BJ (cell line): ENCODE measurements around the gene MTUS2. TPM values are rescaled to one million over a fixed set of nuclear protein-coding genes. Genes with fewer than 3 reads are reported as not detected.

ENCODE experiments used
- CTCF ChIA-PET: fragments of 350-600 bp; formaldehyde crosslinking; extraction: SDS; loops from one replicate; lab custom pipeline; 2021; ENCODE audit warnings: antibody characterized with exemption, inconsistent platforms; lab: Yijun Ruan, JAX
- POLR2A ChIA-PET: fragments of 300-600 bp; sonication (Branson Sonifier 250); formaldehyde crosslinking; extraction: SDS; loops from one replicate; lab custom pipeline; 2021; ENCODE audit warnings: antibody characterized with exemption; lab: Charles Lee
- DNase-seq: peaks from one replicate; pipeline ENCODE4 v3.0.0-alpha.2; 2011; ENCODE audit warnings: low read depth
- H3K27me3 ChIP-seq: 2 replicates; pipeline ENCODE4 v1.6.0; 2011; ENCODE audit warnings: low read length; ENCODE audit not compliant: control insufficient read depth, insufficient read depth
- H3K36me3 ChIP-seq: 2 replicates; pipeline ENCODE4 v1.5.1; 2011; ENCODE audit warnings: low read length; ENCODE audit not compliant: control insufficient read depth, insufficient read depth
- H3K4me3 ChIP-seq: 2 replicates; pipeline ENCODE4 v1.5.1; 2011; ENCODE audit warnings: low read depth, mild to moderate bottlenecking, control low read depth, low read length
- CTCF ChIP-seq: IDR thresholded peaks from 2 replicates; pipeline ENCODE4 v1.5.1; 2011; ENCODE audit warnings: low read depth, mild to moderate bottlenecking, control low read depth, inconsistent platforms, low read length, moderate library complexity; ENCODE audit not compliant: insufficient read depth
- polyA plus RNA-seq: library from polyadenylated mRNA; depleted of rRNA; stranded (reverse); fragments of >200 nt; gene quantifications from 2 replicates; pipeline ENCODE4 v1.2.3, GENCODE V29; 2011

MTUS2 gene
- polyA plus RNA-seq, 1 experiment, result 0.05 TPM

GRCh38 chr13:29524176-29524575 is 704.0 kb downstream of the MTUS2 start:
- no peak for TF ChIP-seq CTCF
- POLR2A ChIA-PET, result no interaction called here
- H3K27me3 ChIP-seq, result no peaks in the 10 kb centered on the region
- peaks cover 28% of the 10 kb centered on the region for H3K36me3 ChIP-seq
- CTCF ChIA-PET, result no interaction called here
- DNase-seq, result no peak
- H3K4me3 ChIP-seq, result no peak overlapping the region

- no peak overlapping the region for H3K4me3 ChIP-seq
- CTCF ChIA-PET, result no interaction called here
- TF ChIP-seq CTCF, result no peak
- no peak for DNase-seq
- H3K27me3 ChIP-seq, result no peaks in the 10 kb centered on the region
- POLR2A ChIA-PET, result no interaction called here
- H3K36me3 ChIP-seq, result peaks cover 32% of the 10 kb centered on the region
These were observed 704.5 kb downstream of the MTUS2 start for GRCh38 chr13:29524641-29525040.

DNA sequence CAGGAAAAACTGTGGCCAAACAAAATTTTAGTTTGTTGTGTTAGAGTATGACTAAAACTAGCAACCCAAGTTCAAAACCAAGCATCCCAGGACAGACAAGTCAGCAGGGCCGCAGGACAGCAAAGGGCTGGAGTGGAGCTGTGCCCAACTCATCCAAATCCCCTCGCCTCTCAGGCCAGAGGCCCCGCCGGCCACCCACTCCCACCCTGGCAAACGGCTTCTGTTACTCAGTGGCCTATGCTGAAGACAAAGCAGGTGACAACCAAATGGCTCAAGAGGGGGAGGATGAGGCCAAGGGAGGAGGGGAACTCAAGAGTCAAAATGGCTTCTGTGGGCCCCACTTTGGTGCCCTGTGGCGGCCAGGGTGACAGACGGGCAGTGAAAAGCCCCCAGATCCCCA is 705.6 kb downstream of the MTUS2 start:
- no peak for DNase-seq
- ChIA-PET POLR2A (no interaction called here), CTCF (interaction anchor here (1.0 to 1.6 kb wide), 2 partner anchors 17 to 193 kb away, joined by 3 to 4 read pairs; no protein-coding TSS in a partner anchor)
- H3K4me3 ChIP-seq, result no peak overlapping the region
- no peak for TF ChIP-seq CTCF
- H3K27me3 ChIP-seq, result no peaks in the 10 kb centered on the region
- H3K36me3 ChIP-seq, result peaks cover 37% of the 10 kb centered on the region

GRCh38 chr13:29526741-29527140 is 706.6 kb downstream of the MTUS2 start:
- ChIA-PET CTCF (interaction anchor here (0.7 to 1.7 kb wide), 3 partner anchors 8 to 19 kb away, joined by 3 to 8 read pairs (median 4); no protein-coding TSS in a partner anchor), POLR2A (no interaction called here)
- DNase-seq, result no peak
- H3K27me3 ChIP-seq, result no peaks in the 10 kb centered on the region
- no peak overlapping the region for H3K4me3 ChIP-seq
- no peak for TF ChIP-seq CTCF
- H3K36me3 ChIP-seq, result peaks cover 38% of the 10 kb centered on the region

- no peak for TF ChIP-seq CTCF
- no peak for DNase-seq
- Histone ChIP-seq H3K27me3 (no peaks in the 10 kb centered on the region), H3K4me3 (no peak overlapping the region), H3K36me3 (peaks cover 37% of the 10 kb centered on the region)
- CTCF ChIA-PET, result interaction anchor here (0.7 to 1.7 kb wide), 3 partner anchors 7 to 19 kb away, joined by 3 to 8 read pairs (median 3); no protein-coding TSS in a partner anchor
- POLR2A ChIA-PET, result no interaction called here
These were observed 707.4 kb downstream of the MTUS2 start for GRCh38 chr13:29527511-29527910.
